Fibroblast of skin of abdomen (primary cell): ENCODE results near the gene ARX. TPM values are rescaled to one million over a fixed set of nuclear protein-coding genes. Genes with fewer than 3 reads are reported as not detected.
A peak's percentile ranks its signal among the peaks of the same experiment; 100 is the strongest.

Source experiments
- DNase-seq: peaks from one replicate; pipeline ENCODE4 v3.0.0-alpha.2; 2013
- polyA plus RNA-seq, 2 experiments: library from polyadenylated mRNA; unstranded; fragments of 120-200 nt; gene quantifications; one replicate each; pipeline ENCODE4 v1.2.1, GENCODE V29; 2013; ENCODE audit not compliant: insufficient read length in 2 of 2

The ARX gene
- not detected for polyA plus RNA-seq (2013, experiment 1 of 2; ENCODE audit: insufficient read length)
- polyA plus RNA-seq (2013, experiment 2 of 2; ENCODE audit: insufficient read length): not detected

DNA sequence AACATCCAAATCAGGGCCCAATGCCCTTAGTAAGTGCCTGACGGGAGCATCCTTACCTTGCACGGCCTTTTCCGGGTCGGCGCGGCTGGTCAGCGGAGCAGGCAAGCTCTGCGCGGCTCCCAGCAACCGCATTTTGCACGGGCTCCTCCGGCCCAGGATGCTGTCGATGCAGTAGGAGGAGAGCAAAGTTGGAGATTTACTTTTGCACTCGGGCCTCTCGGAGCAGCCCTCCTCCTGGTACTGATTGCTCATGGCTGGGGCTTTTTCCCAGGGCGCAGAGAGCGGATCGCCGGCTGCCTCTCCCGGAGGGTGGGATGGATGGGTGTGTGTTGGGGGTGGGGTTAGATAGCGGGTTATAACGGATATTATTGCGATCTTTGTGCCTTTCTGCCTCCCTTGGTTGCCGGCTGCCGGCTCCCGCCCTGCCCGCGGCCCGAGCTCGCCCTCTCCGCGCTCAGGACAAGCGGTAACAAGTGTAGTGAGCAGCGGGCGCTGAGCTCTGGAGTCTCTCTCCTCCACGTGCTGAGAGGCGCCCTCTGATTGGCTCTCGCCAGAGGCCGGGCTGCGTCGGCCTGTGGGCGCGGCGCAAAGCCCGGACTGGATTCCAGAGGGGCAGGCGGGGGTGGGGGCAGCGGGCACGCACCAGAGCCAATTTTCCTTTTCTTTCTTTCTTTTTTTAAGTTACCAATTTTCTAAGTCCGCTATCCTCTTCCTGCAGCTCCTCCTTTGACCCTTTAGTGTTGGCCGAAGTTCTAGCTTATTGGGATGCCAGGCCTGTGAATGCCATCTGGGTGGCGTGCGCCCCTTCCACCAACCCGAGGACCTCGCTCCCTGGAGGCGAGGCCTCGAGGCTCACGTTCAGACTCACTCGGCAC lies at the start of gene ARX:
Gene ARX (minus strand): TSS at position 480 of the 875 bp plus-strand sequence. CDS start 228 bp downstream, at position 252.
- peak; percentile 50 for DNase-seq

DNA sequence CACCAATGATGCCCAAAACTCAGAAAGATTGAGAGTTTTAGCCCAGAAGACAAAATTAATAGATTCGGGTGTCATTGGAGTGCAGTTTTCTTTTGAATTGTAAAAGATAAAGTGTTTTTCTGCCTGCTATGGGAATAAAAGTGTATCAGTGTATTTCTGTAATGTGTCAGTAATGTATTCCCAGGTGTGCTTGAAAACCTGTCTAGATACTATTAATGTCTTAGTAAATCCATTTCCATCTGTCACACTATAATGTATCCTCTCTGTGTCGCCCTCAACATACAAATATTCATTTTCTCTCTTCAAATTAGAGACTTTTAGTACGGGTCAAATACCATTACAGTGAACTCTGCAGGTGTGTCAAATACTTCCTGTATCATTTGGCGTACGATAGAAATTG lies 43.5 kb upstream of the ARX start:
- DNase-seq: no peak

DNA sequence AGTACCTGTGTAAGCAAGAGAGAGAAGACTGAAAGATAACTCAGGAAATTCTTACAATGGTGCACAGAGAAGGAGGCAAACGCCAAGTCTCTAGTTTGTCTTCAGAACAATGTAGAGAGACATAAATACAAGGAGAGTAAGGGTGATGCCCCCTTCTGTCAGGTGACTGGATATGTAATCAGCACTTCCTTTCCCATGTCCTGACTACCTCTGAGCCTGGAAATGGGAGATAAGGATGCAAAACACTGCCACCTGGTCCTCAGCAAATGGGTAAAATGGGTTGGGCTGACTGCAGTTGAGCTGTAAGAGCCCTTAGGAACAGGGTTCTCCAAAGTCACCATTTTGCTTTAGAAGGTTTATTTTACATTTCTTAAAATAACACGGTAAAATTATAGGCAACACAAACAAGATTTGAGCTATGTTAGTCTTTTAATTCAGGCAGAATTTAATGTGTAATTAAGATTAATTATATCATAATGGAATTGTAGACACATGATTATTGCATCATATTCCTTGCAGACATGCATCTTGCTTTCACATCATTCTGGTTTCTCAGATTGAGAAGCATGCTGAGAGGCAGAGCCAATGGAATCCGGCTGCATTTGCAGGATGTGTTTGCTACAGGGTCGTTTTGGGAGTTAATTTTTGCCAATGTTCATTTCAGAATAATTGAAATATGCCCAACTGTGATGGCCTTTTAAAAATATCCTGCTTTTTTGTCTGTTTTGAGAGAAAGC lies 37.2 kb upstream of the ARX start:
- DNase-seq: no peak

DNA sequence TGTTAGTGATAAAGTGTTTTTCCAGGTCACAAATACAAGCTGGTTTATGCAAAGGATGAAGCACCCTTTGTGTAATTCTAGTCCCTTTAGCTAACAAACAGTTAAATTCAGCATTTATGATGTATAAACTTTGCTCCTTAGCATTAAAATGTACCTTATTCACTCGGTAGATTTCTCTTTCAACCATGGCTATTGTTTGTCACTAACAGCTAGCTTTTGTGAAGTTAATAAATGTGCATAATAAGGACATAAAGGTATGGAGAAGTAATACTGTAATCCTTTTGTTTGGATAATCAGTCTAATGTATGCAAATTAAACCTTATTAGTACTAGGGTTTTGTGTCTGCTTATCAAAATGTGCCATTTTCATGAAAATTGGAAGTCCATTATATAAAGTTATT lies 34.2 kb upstream of the ARX start:
- no peak for DNase-seq

DNA sequence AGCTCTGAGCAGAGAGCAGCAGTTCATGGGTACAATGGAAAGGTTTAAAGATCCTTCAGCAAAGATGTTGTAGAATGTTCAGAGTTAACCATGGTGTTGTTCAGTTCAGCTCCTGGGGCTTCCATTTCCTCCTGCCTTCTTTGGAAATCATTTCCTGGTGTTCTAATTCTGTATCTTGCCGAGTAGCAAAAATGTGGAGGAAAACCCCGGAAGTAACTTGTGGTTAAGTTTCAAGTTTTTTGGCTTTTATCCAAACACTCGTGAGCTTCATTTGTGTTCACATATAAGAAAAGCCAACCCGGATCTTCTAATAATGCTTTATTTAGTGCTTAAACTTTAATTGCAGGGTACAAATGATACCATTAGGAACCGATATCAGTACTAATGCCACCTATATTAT lies 33.6 kb upstream of the ARX start:
- DNase-seq: peak; percentile 1

DNA sequence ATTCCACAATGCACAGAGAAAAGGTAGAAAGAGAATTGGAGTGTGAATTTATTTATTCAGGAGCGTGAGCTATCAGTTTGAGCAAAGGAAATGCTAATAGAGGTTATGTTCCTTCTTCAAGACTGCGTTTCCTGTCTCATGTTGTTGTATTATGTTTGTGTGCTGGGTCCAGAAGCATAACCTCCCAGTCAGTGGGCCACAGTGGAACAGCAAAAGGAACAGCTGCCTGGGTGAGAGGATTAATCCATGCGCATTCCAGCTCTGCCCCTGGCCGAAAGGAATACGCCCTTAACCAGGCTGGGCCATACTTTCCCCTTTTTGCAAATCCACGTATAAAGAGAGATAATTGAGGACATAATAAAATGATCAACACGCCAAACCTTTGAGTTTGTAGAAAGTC lies 32.4 kb upstream of the ARX start:
- no peak for DNase-seq

DNA sequence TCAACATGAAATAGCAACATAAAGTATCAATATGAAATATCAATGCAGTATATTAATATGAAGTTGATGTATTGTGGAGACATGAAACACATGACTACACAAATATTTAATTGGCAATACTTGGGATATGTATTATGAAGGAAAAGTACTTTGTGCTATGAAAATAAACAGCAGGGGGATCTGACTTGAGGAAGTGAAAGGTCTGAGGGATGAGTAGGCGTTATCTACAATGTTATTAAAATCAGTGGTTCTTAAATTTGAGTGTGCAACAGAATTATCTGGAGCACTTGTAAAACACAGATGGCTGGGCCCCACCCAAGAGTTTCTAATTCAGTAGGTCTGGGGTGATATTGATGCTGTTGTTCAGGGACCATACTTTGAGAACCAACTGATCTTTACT lies 27.4 kb upstream of the ARX start:
- DNase-seq: no peak

DNA sequence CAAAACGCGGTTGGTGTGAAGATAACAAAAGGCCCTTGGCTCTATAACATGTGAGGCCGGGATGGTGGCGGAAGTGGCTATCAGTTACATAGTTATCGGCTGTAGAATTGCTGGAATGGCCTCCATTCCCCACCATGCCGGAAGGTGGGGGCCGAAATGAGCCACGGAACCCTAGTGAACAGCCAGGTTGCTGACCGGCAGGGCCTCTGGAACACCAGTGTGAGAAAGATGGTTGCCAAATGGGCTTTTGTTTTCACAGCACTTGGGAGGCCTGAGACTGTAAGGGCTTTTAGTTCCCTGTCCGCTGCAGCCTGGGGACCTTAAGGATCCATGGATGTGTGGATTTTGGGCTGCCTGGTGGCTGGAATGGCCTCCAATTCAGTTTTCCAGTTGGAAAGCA lies 23.3 kb upstream of the ARX start:
- DNase-seq: no peak

DNA sequence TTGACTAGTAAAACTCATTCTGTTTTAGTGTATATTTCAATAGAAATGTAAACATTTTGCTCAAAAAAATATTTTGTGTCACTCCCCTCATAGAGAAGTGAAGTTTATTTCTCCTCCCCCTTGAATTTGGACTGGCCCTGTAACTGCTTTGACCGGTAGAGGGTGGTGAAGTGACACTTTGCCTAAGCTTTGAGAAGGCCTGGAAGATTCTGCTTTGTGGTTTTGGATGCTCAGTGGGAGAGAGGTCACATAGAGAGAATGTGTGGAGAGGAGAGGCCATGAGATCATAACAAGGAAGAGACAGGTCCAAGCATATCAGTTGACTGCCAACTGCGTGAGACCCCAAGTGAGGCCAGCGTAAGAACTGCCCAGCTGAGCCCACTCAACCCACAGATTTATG lies 19.1 kb upstream of the ARX start:
- no peak for DNase-seq

DNA sequence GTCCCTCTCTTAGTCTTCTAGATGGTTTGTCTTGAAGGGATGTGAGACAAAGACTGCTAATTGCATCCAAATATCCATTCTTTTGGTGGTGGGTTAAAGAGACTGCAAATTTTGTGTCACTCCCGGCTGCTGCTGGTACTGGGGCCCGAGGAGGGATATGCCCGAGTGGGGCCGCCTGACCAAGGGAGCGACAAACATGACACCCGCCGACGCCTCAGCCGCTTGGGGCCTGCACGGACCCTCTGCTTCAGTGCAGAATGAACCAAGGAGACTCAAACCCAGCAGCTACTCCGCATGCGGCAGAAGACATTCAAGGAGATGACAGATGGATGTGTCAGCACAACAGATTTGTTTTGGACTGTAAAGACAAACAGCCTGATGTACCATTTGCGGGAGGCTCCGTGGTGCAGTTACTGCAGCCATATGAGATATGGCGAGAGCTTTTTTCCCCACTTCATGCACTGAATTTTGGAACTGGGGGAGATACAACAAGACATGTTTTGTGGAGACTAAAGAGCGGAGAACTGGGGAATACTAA lies 13.6 kb upstream of the ARX start:
- DNase-seq: no peak

DNA sequence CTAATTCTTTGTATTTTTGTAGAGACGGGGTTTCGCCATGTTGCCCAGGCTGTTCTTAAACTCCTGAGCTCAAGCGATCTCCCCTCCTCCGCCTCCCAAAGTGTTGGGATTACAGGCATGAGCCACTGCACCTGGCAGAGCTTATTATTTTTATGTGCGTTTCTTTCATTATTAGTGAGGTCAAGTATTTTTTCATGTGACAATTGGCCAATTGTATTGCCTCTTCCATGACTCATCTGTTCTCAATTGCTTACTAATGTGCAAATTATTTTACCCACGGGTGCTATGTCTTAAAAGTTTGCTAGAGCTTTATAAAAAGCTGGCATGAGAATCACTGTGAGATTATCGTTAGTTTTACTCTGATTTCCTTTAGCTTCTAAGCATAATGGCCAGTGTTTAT lies 13.0 kb upstream of the ARX start:
- peak; percentile 19 for DNase-seq

DNA sequence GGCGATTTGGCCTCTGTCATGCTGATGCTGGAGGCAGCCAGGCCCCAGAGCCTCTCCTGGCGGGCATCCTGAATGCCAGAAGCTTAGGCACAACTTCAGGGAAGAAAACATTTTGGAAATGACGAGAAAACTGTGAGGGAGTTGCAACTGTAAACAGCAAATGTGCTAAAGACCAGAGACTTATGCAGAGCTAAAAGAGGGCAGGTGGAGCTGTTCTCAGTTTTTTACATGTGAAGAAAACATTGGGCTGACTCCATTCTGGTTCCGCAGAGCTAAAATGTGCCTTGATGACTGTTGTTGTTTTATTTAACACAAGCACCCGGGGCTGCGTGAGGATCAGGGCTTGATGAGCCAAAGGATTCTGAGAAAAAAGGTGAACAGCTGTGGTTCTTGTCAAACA lies 10.8 kb upstream of the ARX start:
- DNase-seq: no peak

DNA sequence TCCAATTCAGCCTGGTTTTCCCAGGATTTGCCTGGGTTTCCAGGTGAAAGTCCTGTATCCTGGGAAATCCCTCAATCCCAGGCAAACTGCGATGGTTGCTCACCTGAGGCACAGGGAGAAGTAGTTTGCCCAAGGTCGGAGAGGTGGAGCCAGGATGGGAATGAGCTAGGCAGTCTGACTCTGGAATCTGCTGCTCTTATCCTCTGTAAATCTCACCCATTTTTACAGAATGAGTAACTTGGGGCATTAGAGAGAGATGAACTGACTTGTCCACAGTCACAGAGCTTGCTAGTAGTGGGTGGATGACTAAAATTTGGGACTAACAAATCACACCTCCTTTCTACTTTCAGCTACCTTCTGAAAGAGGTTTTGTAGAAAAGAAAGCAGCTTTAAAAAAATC lies 9.8 kb upstream of the ARX start:
- no peak for DNase-seq

DNA sequence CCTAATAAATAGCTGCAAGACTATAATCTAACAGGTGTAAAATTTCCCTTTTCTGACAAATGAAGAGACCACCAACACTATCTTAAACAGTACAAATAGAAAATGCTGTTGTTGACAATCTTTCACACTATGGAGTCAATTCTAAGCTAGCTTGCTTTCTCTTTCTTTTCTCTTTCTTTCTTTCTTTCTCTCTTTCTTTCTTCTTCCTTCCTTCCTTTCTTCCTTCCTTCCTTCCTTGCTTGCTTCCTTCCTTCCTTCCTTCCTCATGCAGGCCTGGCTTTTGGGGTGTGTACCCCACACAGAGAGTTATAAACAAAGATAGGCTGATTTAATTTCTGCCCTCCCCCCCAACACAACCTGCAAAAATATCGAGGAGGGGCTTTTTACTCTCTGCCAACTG lies 8.1 kb upstream of the ARX start:
- DNase-seq: no peak

DNA sequence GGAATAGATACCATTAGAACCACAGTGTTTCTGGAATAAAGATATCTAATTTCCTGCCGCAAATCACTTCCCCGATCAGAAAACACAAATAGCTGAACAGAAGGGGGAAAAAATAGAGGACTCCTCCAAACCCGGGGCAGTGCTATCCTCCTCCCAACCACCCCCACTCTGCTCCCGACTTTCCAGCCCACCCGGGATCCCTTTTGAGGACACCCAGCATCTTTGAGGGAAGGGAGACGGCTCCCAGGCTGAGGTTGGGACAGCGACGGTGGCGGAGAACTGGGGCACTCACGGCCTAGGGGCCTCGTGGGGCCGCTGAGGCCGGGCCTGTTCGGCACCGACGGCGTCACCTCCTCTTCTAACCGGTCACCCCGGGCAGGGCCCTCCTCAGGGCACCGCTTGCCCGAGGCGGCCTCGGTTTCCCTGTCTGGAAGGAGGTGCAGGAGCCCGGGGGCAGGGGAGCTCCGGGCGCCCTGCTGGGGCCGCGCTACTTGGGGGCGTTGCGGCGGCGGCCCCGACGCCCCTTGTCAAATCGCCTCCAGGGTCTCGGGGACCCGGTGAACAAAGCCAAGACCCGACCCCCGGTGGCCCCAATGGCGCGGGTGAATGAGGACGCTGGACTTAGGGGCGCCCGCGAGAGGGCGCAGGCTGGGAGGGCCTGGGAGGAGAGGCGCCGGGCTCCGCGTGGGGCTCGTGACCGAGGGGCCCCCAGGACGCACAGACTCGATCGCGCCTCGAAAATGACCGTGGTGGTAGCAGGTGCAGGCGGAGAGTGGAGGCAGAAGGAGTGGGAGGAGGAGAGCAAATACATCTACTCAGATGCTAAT lies 6.9 kb upstream of the ARX start:
- no peak for DNase-seq

DNA sequence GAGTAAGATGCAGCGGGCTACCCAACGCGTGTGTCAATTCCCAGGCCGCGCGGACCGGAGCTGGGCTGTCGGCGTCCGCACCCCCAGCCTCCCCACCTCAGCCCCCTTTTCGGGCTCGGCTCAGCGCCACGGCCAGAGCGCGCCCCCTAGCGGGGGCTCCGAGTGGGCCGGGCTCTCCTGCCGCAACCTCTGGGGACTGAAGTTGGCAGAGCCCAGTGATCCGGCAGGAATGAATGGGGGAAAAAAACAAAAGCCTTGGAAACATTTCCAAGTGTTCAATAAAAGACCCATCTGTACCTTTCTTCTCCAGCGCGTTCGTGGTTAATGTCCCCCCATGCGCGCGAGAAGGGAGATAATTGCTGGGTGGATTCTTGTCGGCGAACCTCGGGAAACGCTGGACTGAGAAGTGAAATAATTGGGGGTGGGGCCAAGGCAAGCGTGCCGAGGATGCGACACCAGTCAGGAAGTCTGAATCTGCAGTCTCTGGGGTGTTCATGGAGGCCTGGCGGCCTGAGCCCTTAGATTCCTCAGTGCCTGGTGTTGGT lies 5.2 kb upstream of the ARX start:
- no peak for DNase-seq

DNA sequence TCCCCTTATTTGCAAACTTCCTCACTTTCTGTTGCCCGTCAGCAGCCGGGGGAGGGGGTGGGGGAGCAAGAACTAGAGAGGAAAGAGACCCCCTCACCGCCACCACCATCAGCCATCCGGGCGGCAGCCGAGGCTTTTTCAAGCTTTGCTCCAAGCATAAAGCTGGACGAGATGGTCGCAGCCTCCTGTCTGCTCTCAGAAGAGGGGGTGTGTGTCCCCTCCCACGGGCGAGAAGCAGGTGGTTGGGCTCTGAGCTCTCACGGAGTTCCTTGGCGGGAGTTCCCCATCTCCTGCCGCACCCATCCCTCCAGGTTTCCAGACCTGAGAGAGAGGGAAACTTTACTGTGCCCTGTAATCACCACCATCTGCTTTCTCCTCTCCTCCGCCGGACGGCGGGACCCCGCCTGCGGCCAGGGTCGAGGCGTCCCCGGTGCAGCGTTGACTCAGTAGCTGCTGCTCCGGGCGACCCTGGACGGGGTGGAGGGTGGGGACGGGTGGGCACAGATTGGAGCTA lies 4.7 kb upstream of the ARX start:
- no peak for DNase-seq

DNA sequence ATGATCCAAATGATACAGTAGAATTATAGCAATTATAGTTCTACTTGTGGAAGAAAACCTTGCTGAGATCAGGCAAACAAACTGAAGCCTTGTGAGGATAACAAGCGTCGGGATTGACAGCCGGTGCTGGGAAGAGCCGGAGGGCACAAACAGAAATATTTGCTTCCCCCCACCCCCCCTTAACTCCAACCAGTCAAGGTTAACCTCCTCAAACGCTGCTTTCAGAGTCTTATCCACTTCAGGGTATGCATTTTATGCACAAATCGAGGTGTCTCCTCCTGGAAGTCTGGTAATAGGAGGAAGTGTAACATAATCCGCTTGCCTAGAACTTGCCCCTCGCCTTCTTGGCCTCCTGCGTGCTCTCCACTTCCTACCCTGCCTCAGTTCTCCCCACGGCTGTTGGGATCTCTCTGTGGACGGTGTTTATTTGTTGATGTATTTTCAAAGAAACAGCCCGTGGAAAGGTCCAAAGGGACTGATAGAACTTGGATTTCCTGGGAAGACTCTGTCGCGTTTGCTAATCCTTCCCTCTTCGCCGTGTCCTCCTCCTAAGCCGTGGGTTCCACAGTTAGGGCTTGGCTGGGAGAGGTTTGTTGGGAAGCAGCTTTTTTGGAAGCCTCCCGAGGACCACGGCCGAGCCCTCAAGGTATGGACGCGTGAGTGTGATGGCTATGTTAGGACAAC lies 4.1 kb upstream of the ARX start:
- DNase-seq: no peak

DNA sequence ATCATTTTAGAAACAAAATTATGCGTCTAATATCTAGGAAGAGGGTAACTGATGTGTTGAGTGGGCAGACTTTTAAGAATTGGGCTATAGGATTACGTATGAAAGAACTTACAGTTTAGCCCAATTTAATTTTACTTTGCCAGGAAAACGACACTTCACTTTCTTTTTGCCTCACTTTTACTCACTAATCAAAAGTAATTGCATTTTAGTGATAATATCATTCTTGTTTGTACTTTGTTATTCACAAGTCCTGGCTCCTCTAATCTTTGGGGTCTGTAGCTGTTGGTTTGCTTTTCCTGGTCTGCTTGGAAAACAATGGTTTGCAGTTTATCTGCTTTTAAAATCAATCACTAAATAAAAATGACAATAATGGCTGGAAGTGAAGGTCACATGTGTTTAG lies 2.9 kb upstream of the ARX start:
- no peak for DNase-seq

DNA sequence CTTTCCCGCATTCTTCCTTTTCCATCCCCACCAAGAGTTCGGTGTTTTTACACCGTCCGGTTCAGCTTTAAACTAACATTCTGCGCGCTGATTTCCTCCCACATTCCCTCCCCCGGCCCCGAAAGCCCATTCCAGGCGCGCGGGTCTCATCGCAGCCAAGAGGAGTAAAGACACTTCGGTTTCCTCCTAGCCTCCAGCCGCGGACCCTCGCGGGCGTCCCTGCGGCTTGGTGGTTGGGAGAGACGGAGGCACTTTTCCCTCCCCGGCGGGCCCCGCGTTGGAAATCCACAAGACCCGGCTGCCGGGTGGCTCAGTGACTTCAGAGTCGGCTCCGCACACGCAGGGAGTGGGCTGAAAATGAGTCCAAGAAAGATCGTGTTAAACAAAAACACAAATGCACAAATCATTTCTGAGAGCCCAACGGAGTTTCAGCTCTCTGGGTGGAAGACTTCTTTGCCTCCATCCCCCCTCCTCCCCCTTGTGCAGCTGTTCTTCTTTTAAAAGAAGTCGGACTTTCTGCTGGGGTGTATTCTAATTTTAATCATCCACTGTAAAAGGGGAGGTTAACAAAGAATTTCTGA lies 2.0 kb upstream of the ARX start:
- DNase-seq: no peak

DNA sequence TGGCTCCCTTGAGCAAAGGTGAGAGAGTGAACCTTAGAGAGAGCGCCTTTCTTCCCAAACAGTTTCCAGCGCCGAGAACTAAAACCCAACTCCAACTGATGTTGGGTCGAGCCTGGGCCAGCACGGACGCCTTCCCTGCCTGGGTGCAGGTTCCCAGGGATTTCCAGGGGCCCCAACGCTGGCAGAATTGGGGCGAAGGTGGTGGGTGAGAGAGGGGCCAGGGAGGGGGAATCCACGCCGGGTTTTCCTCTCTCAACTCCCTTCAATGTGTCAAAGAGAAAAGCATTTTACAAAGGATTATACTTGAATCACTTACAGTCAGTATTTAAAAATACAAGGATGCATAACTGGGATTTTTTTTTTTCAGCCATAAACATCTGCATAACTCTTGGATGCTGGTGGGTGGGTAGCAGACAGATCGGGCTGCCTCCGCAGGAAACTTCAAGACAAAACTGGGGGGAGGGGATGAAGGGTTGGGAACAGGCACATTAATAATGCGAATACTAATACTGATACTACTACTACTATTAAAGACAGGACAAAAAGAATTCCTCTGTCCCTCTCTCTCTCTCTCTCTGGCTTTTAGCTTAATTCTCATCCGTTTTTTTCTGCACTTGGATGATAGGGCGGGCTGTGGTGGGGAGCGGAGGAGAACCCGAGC lies 1.3 kb upstream of the ARX start:
- no peak for DNase-seq
